ENCODE data around the gene BET1L. TPM values are rescaled to one million over a fixed set of nuclear protein-coding genes. Genes with fewer than 3 reads are reported as not detected.

The BET1L gene
- polyA plus RNA-seq, 1 experiment = 111 TPM

- H3K27me3 ChIP-seq (ENCODE audit: control insufficient read depth, insufficient read depth, low read length) = no peaks in the 10 kb centered on the region
- TF ChIP-seq CTCF (IDR thresholded peaks at IDR 0.05; ENCODE audit: insufficient read depth, low read depth, low read length) = no peak
- DNase-seq (ENCODE audit: low read depth) = no peak
- H3K4me3 ChIP-seq (ENCODE audit: low read depth, low read length) = no peak overlapping the region
- ChIA-PET POLR2A (no interaction called here), CTCF (interaction anchor here (0.9 to 1.3 kb wide), 2 partner anchors 15 to 38 kb away, joined by 3 read pairs; no protein-coding TSS in a partner anchor)
- H3K36me3 ChIP-seq (ENCODE audit: control insufficient read depth, insufficient read depth, low read length) = peaks cover 52% of the 10 kb centered on the region
These were observed 5.2 kb upstream of the BET1L start for GRCh38 chr11:212150-213100.

- POLR2A ChIA-PET = no interaction called here
- no peak for TF ChIP-seq CTCF (IDR thresholded peaks at IDR 0.05; ENCODE audit: insufficient read depth, low read depth, low read length)
- H3K36me3 ChIP-seq (ENCODE audit: control insufficient read depth, insufficient read depth, low read length) = peaks cover 52% of the 10 kb centered on the region
- CTCF ChIA-PET = interaction anchor here (1.3 kb wide), 1 partner anchor 16 kb away, joined by 3 read pairs; no protein-coding TSS in a partner anchor
- DNase-seq (ENCODE audit: low read depth) = no peak
- no peaks in the 10 kb centered on the region for H3K27me3 ChIP-seq (ENCODE audit: control insufficient read depth, insufficient read depth, low read length)
- H3K4me3 ChIP-seq (ENCODE audit: low read depth, low read length) = no peak overlapping the region
These were observed 4.5 kb upstream of the BET1L start for GRCh38 chr11:211741-212140.

GRCh38 chr11:211295-211694 lies 4.1 kb upstream of the BET1L start:
- peaks cover 52% of the 10 kb centered on the region for H3K36me3 ChIP-seq (ENCODE audit: control insufficient read depth, insufficient read depth, low read length)
- no peak for DNase-seq (ENCODE audit: low read depth)
- POLR2A ChIA-PET = no interaction called here
- TF ChIP-seq CTCF (IDR thresholded peaks at IDR 0.05; ENCODE audit: insufficient read depth, low read depth, low read length) = no peak
- H3K4me3 ChIP-seq (ENCODE audit: low read depth, low read length) = no peak overlapping the region
- CTCF ChIA-PET = interaction anchor here (1.3 kb wide), 1 partner anchor 16 kb away, joined by 3 read pairs; no protein-coding TSS in a partner anchor
- H3K27me3 ChIP-seq (ENCODE audit: control insufficient read depth, insufficient read depth, low read length) = no peaks in the 10 kb centered on the region

- peaks cover 49% of the 10 kb centered on the region for H3K36me3 ChIP-seq (ENCODE audit: control insufficient read depth, insufficient read depth, low read length)
- no peaks in the 10 kb centered on the region for H3K27me3 ChIP-seq (ENCODE audit: control insufficient read depth, insufficient read depth, low read length)
- no peak overlapping the region for H3K4me3 ChIP-seq (ENCODE audit: low read depth, low read length)
- ChIA-PET CTCF (no interaction called here), POLR2A (no interaction called here)
- DNase-seq (ENCODE audit: low read depth) = no peak
- no peak for TF ChIP-seq CTCF (IDR thresholded peaks at IDR 0.05; ENCODE audit: insufficient read depth, low read depth, low read length)
These were observed 3.6 kb upstream of the BET1L start for GRCh38 chr11:210803-211180.

- Histone ChIP-seq H3K27me3 (ENCODE audit: control insufficient read depth, insufficient read depth, low read length) (no peaks in the 10 kb centered on the region), H3K4me3 (ENCODE audit: low read depth, low read length) (peak overlapping the region; percentile 96), H3K36me3 (ENCODE audit: control insufficient read depth, insufficient read depth, low read length) (peaks cover 50% of the 10 kb centered on the region)
- peak; percentile 57 for DNase-seq (ENCODE audit: low read depth)
- CTCF ChIA-PET = interaction anchor here (1.3 kb wide), 1 partner anchor 238 kb away, joined by 3 read pairs; no protein-coding TSS in a partner anchor
- no peak for TF ChIP-seq CTCF (IDR thresholded peaks at IDR 0.05; ENCODE audit: insufficient read depth, low read depth, low read length)
- POLR2A ChIA-PET = no interaction called here
These were observed 3.1 kb upstream of the BET1L start for GRCh38 chr11:210122-210802.
